Jurkat, Clone E6-1 (cell line): ENCODE measurements around the gene ZNF3.

ENCODE experiments used
- DNase-seq: peaks from one replicate; pipeline ENCODE4 v3.0.0-alpha.2; 2011; ENCODE audit warnings: low read depth, low spot score
- H3K4me3 ChIP-seq: 2 replicates; pipeline ENCODE4 v1.5.1; 2011; ENCODE audit warnings: mild to moderate bottlenecking, low read length, control low read depth, moderate library complexity

The ZNF3 gene

GRCh38 chr7:100064162-100064561 is 17.4 kb downstream of the ZNF3 start:
- no peak overlapping the region for H3K4me3 ChIP-seq
- DNase-seq = no peak

DNA sequence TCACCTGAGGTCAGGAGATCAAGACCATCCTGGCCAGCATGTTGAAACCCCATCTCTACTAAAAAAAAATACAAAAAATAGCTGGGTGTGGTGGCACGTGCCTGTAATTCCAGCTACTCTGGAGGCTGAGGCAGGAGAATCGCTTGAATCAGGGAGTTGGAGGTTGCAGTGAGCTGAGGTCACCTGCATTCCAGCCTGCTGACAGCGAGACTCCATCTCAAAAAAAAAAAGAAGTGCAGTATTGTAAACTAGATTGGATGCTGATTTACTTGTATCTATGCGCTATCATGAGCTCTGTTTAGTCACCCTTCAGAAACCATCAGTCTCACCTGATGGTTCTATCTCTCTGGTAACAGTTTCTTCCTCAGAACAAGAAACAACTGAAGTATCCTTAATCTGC is 18.1 kb downstream of the ZNF3 start:
- H3K4me3 ChIP-seq = no peak overlapping the region
- DNase-seq = no peak

- no peak overlapping the region for H3K4me3 ChIP-seq
- DNase-seq = no peak
These were observed 19.9 kb downstream of the ZNF3 start for GRCh38 chr7:100061518-100062193.

GRCh38 chr7:100059251-100059739 is 22.2 kb downstream of the ZNF3 start:
- no peak for DNase-seq
- no peak overlapping the region for H3K4me3 ChIP-seq

- DNase-seq = no peak
These were observed 24.5 kb downstream of the ZNF3 start for GRCh38 chr7:100057006-100057405.

GRCh38 chr7:100053215-100053614 is 28.3 kb downstream of the ZNF3 start:
- DNase-seq = peak; percentile 60
- H3K4me3 ChIP-seq = no peak overlapping the region

More at GRCh38 chr7:100057006-100057405, 24.5 kb downstream of the ZNF3 start:
- H3K4me3 ChIP-seq = no peak overlapping the region

GRCh38 chr7:100051611-100052010 is 29.9 kb downstream of the ZNF3 start:
- no peak overlapping the region for H3K4me3 ChIP-seq
- DNase-seq = no peak

GRCh38 chr7:100049441-100050291 is 31.9 kb downstream of the ZNF3 start, which contains the start of gene ZSCAN21:
Gene ZSCAN21 (plus strand): TSS chr7:100049774. CDS start chr7:100057007, 7,233 bp downstream.
- H3K4me3 ChIP-seq = peak within 1 kb of the TSS; percentile 64
- peak; percentile 53 for DNase-seq

- no peak overlapping the region for H3K4me3 ChIP-seq
- DNase-seq = no peak
These were observed 32.8 kb downstream of the ZNF3 start for GRCh38 chr7:100048680-100049079.

DNA sequence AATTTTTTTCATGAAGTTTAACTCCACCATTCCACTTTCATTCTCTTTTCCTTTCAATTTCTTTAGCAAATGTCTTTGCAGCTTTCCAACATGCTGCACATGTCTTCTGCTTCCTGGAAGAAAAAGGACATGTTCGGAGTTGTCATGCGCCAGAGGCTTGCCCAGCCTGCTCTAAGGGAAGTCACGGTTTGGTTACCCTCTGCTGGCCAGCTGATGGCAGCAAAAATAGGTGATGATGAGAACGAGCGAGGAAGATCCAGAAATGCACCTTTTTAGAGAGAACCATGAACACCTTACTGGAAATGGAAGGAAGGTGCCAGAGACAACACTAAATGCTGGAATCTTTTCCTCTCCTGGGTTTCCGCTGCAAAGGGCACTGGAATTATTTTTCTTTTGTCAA is 36.8 kb downstream of the ZNF3 start:
- H3K4me3 ChIP-seq = no peak overlapping the region
- no peak for DNase-seq

DNA sequence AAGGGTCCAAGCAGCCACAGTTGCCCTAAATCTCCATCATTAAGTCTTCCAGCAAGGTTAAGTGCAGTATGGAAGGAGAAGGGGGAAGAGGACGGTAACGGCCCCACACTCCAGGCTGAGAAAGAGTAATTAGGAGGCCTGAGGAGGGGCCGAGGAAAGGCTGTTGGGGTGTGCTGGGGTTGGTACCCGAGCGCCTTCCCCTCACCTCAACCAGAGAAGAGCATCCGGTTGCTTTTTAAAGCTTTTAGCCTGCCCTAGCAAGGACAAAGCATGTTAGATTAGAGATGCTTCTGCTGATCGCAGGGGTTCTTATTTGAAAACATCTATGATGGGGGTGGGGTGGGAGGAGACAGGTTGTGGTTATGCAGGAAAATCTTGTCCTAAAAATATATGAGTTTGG is 40.9 kb downstream of the ZNF3 start:
- H3K4me3 ChIP-seq = no peak overlapping the region
- DNase-seq = no peak

GRCh38 chr7:100038326-100038725 is 43.2 kb downstream of the ZNF3 start:
- DNase-seq = no peak
- no peak overlapping the region for H3K4me3 ChIP-seq

DNA sequence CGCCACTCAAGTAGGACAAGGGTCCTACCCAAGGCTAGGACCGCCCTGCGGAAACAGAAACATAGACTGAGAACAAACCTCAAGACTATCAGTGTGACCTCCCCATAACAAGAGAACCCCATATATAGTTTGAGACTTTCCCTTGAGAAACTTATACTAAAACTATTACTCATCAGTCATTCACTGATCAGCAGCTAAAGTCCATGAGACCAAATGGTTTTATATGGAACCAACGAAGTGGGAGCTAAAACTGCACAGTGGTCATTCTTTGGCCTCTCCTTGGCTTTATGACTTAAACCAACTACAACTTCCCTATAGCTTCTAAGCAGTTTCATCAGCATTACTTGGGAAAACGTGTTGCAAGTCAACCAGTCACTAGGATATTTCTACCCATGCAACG is 45.6 kb downstream of the ZNF3 start:
- no peak overlapping the region for H3K4me3 ChIP-seq

DNA sequence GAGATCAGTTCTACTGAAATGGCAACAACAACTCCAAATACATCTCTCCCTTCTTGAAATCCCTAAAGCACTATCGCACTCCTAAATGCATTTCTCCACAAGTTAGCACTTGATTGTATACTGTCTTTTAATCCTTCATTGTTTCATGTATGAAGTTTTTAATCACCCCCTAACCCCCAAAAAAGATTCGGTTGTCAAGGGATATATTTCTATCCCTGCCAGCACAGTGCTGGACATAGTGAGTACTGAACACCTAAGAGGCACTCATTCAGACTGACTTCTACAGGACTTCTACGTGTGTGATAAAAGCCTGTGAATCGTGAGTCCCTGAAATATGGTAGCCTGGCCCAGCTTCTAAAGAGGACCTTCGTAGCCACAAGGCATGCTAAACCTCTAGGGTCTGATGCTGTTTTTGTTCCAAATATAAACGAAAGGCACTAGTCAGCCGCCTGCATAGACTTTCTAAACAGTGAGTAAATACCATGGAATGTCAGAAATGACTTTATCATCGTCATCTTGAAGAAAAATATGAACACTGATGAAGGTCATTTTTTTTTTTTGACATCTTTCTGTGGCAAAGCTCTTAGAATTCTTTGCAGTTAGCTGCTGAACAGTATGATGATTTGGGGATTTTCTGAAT is 46.5 kb downstream of the ZNF3 start:
- no peak for DNase-seq
- no peak overlapping the region for H3K4me3 ChIP-seq

More for the DNA sequence above, 45.6 kb downstream of the ZNF3 start:
- no peak for DNase-seq

GRCh38 chr7:100033526-100033925 is 48.0 kb downstream of the ZNF3 start:
- no peak for DNase-seq
- no peak overlapping the region for H3K4me3 ChIP-seq

- H3K4me3 ChIP-seq = no peak overlapping the region
- DNase-seq = no peak
These were observed 51.9 kb downstream of the ZNF3 start for GRCh38 chr7:100029596-100029995.

DNA sequence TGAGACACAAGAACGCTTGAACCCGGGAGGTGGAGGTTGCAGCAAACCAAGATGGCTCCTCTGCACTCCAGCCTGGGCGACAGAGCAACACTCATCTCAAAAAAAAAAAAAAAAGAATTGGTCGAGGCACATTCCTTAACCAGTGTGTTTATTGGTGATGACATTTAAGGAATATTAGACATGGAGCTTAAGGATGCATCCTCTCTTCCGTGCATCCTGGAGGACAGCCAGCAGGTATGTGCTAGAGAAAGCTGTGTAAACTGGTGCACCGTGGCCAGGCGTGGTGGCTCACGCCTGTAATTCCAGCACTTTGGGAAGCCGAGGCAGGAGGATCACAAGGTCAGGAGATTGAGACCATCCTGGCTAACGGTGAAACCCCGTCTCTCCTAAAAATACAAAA is 54.3 kb downstream of the ZNF3 start:
- no peak overlapping the region for H3K4me3 ChIP-seq
- no peak for DNase-seq

DNA sequence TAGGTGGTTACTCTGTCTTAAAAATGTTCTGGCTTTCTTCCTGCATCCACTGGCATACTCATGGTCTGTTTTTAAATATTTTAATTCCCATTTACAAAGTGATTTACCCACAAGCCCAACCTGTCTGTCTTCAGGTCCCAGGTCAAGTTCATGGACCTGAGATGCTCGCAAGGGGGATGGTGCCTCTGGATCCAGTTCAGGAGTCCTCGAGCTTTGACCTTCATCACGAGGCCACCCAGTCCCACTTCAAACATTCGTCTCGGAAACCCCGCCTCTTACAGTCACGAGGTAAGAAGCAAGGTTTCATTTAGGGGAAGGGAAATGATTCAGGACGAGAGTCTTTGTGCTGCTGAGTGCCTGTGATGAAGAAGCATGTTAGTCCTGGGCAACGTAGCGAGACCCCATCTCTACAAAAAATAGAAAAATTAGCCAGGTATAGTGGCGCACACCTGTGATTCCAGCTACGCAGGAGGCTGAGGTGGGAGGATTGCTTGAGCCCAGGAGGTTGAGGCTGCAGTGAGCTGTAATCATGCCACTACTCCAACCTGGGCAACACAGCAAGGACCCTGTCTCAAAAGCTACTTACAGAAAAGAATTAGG is 57.4 kb downstream of the ZNF3 start:
- H3K4me3 ChIP-seq = no peak overlapping the region
- no peak for DNase-seq

DNA sequence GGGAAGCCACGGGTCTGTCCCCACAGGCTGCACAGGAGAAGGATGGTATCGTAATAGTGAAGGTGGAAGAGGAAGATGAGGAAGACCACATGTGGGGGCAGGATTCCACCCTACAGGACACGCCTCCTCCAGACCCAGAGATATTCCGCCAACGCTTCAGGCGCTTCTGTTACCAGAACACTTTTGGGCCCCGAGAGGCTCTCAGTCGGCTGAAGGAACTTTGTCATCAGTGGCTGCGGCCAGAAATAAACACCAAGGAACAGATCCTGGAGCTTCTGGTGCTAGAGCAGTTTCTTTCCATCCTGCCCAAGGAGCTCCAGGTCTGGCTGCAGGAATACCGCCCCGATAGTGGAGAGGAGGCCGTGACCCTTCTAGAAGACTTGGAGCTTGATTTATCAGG is 58.0 kb downstream of the ZNF3 start:
- no peak for DNase-seq

More for the DNA sequence above, 58.0 kb downstream of the ZNF3 start:
- H3K4me3 ChIP-seq = no peak overlapping the region
